HG02642 (cell line): ENCODE results near the gene HLA-DOA.

Source experiments
- ATAC-seq: cut with Tn5 transposase; IDR thresholded peaks from one replicate; pipeline ENCODE4 v1.9.1; 2021; ENCODE audit warnings: mild to moderate bottlenecking; ENCODE audit not compliant: unreplicated experiment, poor library complexity

The HLA-DOA gene

DNA sequence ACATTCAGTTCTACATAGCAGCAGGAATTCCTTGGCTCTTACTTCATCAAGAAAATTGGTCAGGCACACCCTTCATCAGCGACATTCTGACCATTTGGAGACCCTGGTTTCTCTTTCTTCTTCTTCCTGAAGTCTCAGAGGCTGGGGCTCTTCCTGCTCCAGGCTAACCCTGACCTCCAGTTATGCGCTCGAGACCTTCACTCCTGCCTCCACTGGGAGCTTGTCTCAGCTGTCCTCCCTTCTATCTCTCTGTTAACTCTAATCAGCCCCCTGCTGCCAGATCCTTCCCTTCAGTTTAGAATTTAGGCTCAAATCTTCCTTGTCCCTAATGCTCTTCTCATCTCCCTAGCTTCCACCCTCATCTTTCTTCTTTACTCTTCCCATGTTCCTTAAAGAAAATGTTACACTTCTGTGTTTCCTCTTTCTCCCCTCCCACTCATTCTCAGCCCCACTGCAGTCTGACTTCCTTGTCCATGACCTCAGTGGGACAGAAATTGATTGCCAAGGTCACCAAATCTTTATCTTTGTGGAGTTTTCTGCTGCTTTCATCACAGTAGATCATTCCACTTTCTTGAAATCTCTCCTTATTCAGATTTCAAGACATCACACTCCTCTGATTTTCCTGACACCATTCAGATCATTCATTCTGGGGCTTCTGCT, 8.4 kb upstream of the HLA-DOA start:
- no peak for ATAC-seq

DNA sequence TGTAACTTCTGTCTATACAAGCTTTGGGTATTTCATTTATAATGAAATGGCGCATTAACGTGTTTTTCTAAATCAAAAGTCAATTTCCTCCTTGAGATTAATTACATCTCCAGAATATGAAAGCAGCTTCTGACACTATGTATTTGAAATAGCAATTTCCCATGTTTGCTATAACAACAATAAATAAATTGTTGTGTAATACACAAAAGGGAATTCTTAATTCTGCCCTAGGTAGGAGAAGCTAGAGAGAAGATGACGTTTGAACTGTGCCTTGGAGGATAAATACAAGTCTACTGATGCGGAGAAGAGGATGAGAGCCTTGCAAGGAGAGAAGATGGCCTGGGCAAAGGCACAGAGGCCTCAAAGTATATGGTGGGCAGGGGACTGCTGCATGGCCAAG, 7.6 kb upstream of the HLA-DOA start:
- ATAC-seq, result no peak

DNA sequence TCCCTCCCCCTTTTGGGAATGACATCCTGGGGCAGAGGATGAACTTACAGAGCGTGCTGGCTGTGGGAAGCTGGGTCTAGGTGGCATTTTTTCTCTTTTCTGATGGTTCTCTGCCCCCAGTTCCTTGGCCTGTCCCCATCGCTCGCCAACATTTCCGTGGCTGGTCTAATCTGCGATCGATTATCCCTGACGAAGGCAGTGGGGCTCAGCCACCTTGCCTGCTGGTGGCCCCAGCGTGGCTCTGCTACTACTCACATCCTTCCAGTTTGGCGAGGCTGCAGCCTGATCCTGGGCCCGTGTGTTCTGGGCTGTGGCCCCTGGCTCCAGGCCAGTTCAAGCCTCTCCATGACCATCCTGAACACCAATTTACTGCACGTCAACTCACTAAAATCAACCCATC, 6.4 kb upstream of the HLA-DOA start:
- ATAC-seq, result no peak

DNA sequence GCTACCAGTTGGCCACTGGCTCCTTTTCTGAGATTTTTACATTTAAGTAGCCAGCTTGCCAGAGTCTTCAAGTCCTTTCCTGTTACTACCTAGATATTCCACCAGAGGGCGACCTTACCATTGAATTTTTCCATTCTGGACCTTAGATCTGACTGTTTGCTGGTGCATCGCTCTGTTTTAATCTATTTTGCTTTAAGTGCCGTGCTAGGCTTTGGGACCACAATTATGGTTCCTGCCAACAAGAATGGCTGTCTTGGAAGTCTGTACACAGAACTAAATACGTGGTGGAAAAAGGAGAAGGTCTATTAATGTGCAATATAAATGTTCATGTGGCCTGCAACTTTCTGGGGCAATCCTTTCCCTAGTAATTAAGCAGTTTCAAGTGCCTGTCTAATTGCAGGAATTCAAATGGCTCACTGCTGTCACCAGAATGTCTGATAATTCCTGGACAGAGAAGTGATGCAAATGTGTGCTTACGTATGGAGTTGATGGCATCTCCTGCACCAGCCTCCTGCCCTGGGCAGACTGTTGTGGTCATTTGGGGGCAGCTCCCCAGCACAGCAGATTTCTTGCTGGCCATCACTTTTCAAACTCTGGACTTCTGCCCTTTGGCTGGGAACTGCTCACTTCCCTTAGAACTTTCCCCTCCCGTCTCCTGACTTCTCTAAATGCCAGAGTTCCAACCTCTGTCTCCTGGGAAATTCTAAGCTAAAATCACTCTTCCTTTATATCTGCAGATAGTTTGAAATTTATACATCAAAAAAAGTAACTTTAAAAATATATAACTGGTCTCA, 5.6 kb upstream of the HLA-DOA start:
- no peak for ATAC-seq

DNA sequence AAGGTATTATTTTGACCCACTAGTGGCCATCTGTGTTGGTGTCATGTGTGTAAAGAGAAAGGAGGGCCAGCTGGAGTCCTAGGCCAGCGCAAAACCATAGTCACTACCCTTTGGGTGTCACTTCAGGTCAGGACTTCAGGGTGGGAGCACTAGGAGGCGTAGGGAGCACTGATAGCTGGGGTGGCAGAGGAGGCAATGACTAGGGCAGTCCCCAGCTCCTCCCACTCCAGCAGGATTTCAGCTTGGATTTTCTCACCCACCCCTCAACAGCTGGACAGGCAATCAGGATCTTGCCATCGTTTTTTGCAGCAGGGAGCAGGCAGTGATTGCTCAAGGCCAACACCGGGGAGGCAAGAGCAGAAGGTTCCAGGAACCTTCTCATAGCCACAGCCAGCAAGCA, 4.2 kb upstream of the HLA-DOA start:
- ATAC-seq, result no peak

DNA sequence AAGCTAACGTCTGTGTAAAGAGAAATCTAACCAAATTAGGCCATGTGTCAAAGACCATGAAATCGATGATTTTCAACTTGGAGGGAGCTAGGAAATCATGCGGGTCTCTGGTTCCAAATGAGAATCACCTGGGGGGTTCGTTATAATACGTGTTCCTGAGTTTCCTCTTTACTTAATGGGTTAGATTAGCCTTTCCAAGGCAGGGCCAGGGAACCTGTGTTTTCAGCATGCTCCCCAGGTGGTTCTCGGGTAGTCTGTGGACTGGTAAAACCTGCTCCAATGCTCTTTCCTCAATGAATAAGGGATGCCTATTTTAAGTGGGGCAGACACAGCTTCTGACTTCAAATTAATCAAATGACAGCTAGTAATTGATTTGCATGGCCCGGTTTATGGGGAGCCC, 965 bp upstream of the HLA-DOA start:
- no peak for ATAC-seq

DNA sequence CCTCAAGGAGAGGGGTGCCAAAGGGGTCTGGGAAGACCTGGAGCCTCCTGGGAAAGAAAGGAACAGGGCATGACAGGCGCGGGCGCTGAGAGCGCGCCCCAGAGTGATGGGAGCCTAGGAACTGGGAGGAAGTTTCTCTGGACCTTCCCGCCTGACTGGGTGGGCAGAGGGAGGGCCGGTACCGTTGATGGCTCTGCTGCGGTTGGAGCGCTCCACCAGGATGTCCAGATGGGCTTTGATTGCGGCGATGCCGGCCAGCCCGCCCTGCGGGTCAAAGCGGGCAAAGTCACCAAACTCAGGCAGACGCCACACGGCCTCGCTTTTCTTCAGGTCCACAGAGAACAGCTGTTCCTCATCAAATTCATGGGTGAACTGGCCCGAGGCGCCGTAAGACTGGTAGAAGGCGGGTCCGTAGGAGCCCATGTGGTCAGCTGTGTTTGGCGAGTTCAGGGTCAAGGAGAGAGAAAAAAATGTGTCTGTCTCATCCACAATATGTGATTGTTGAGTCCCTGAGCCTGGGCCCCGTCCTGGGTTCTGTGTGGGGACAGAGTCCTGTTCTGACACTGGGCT, 1.5 kb downstream of the HLA-DOA start:
- ATAC-seq, result no peak

DNA sequence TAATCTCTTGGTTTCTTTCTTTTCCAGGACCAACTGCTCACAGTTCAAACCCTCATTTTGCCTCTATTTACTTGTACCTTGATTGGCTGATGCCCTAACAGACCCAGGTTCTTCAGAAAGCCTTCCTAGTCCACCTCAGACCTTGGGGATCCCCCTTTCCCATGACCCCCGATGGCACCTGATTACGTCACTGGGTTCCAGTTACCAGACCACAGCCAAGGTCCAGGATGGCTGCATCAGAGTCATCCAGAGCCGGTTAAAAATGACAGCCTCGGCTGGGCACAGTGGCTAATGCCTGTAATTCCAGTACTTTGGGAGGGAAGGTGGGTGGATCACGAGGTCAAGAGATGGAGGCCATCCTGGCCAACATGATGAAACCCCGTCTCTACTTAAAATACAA, 4.5 kb downstream of the HLA-DOA start:
- no peak for ATAC-seq

DNA sequence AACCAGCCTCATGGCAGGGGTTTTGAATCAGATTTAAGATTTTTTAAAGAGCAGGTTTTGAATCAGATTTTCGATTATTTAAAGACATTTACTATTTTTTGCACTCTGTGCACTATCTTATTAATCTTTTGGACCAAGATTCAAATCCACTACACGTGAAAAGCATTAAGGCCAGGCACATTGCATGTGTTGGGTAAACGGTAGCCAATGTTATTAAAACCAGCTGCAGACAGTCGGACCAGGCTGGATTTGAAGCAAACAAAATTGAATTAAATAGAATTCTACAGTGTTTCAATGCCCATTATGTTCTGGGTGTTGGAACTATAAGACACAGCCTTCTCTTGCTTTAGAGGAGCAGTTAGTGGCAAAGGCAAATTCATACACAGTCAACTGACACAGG, 7.7 kb downstream of the HLA-DOA start:
- ATAC-seq, result no peak

DNA sequence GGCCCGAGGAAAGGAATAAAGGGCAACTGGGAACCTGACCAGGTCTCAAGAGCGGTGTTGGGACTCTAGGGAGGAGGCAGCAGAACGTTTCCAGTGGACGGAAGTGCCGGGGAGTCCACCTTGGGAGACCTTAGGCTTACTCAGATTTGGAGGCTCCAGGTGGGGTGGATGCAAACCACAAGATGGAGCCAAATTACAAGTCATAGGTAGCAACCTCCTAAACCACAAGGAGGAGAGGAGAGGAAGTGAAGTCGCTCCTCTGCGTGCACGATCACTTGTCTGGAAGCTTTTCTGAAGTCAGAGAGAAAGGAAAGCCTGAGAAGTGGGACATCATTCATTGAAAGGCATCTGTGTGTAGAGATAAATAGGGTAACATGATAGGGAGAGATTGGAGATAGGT, 9.3 kb downstream of the HLA-DOA start:
- no peak for ATAC-seq

DNA sequence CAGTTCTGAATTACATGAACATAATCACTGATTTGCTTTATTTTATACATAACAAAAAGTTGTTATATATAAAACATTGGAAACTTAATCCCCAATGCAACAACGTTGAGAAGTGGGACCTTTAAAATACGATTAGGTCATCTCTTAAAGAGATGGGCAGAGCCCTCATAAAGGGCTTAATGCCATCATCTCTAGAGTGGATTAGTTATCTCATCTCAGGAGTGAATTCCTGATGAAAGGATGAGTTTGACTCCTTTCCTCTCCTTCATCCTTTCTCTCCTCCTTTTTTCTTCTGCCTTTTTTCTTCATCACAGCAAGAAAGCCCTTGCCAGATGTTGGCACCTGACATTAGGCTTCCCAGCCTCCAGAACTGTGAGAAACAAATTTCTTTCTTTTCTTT, 13.9 kb downstream of the HLA-DOA start:
- no peak for ATAC-seq

DNA sequence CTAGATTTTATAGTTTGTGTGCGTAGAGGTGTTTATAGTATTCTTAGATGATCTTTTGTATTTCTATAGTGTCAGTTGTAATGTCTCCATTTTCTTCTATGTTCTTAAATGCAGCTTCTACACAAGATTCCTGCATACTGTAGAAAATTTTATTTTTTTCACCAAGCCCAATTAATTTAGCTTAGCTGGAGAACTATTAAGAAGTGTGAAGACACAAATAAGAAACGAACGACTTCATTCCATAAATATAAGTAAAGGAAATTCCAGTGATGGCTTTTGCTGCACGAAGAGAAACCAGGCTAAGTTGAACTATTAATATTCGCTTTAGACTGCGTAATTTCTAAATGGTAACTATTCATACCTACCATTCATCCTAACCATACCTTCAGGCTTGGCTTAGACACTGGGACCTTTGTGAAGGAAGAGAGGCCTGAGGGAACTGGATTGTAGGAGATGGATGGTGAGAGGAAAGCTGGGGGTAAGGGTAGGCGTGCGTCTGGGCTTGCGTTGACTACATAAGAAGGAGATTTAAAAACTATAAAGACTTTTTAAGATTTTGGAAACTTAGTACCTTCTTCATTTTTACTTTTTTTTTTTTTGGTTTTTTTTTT, 15.9 kb downstream of the HLA-DOA start:
- ATAC-seq, result no peak

DNA sequence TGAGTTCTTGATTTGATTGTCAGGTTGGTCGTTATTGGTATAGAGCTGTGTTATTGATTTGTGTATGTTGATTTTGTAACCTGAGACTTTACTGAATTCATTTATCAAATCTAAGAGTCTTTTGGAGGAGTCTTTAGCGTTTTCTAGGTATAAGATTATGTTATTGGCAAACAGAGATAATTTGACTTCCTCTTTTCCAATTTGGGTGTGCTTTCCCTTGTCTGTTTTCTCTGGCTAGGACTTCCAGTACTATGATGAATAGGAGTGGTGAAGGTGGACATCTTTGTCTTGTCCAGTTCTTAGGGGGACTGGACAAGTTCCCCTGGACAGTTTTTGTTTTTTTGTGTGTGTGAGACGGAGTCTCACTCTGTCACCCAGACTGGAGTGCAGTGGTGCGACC, 17.4 kb downstream of the HLA-DOA start:
- ATAC-seq, result no peak

DNA sequence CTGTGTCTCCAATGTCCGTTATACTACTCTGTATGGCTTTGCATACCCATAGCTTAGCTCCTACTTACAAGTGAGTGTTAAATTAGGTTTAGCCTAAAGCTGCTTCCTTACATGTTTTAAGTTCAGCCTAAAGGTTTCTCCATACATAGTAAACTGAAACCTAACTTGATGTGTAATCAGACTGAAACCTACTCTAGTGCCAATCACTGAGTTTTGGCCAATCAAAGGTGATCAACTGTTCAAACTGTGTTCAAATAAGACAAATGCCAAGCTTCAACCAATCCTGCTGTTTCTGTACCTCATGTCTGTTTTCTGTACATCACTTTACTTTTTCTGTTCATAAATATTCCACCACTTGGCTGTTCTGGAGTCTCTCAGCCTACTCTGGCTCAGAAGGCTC, 20.0 kb downstream of the HLA-DOA start:
- no peak for ATAC-seq

DNA sequence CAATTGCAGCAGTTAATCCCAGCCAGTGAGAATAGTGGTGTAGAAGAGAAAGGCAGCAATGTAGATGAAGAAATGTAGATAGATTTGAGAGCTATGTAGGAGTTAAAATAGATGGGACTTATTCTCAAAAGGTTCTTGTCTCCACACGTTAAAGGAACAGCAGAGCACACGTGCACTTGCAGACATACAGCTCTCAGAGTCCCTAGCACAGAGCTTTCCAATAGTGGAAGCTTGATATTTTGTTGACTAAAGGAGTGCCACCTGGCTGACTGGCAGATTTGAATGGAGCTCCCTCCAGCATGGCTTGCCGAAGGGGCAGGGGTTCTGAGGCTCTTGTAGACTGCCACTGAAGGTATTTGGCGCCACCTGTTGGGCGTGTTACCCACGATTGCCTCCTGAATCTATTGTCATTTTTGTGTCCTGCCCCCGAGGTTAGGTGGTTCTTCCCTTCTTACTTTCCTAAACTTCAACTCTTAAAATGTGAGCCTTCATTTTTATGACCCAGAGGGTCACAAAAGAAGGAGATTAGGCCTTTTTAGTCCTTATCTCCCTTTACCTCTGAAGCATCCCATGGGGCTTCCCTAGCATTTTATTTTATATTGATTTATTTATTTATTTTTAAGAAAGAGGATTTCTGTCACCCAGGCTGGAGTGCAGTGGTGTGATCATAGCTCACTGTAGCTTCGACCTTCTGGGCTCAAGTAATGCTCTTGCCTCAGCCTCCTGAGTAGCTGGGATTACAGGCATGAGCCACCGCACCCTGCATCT, 24.6 kb downstream of the HLA-DOA start:
- ATAC-seq, result peak; percentile 62

DNA sequence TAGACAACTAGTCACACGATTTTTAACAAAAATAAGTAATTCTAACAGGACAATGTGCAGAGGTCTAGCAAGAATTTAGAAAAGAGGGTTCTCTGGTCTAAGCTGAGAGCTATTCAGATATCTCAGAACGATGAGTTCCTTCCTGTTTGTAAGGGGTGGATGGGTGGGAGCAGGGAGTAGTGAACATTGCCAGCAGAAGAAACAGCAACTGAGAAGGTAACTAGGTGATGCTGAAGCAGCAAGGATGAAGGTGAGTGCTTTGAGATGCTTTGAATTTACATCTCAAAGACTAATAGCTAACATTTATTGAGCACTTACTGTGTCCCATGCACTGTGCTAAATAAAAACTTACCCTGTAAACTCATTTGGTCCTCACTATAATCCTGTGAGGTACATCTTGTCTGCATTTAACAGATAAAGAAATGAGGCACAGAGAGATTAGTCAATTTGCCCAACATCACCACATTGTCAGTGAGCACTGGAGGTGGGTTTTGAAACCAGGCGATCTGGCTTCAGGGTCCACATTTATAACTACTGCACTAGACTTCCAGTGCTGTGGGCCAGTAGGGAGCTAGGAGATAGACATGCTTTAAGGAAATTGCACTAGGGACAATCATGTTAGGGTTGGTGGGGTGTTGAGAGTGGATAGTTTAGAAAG, 25.3 kb downstream of the HLA-DOA start:
- ATAC-seq, result peak; percentile 17

DNA sequence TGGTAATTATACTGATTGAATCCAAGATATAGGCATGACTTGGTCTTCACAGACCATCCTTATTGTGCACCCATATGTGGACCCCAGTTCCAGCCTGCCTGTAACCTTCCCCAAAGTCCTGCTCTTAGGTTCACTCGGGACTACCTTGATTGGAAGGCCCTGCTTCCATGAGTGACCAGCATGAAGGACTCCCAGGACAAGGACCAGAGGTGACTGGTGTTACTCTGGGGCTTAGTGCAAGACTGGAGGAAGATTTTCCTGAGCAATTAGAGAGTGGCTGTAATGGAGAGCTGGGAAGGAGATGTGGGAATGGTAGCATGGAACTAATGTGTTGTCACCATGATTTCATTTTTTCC, 25.9 kb downstream of the HLA-DOA start:
- ATAC-seq, result no peak

DNA sequence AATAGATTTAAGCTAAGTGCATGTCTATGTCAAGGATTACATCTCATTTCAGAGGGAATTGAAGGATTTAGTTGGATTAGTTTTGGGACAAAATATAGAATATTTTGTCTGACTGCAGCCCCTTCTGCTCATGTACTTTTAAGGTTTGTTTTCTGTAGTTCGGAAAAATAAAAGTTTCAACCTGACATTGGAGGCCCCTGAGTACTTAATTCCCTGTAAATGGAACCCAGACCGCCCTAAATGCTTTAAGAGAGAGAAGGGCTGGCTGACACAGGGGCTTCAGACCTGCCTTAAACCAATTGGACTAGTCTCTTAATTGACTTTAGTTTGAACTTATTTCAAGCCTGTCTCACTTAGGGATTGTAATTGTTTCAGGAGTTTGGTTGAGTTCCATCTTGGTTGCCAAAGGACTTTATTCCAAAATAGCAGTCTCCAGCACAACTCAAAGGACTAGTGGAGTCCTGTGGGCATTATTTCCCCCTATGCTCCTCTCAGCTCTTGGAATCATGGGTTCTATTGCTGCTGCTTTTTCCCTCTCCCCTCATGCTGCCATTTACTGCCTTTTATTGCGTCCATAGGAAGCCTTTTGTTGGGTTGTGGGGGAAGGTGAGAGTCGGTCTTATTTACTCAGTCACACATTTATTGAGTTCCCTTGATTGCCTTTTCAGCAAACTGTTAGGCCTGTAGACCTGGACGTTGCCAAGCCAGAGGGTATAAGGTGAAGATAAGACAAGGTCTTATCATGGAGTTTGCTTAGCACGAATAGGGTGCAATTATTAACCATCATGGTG, 26.5 kb downstream of the HLA-DOA start:
- no peak for ATAC-seq

DNA sequence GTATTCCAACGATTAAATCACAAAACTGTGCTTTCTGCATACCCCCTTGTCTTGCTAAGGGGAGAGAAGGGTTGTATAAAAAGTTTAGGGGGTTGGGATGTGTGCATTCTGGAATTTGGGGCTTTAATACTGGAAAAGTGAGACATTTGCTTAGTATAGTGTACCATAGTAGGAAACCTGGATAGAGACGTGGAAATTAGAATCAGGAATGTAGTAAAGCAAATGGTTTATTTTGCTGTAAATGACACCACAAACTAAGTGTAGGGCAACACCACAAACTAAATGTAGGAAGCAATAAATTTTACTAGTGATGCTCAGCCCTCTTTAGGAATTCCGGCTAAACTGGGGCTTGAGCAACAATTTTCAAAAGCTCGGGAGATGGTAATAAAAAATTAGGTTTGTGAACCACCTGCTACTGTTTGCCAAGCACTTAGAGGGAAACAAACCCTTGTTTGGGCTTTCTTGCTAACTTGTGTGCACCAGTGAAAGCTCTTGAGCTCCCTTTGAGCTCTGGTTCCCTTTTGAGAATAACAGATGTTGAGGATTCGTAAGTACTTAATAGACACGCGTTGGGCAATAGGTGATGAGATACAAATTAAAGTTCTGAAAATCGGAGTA, 27.2 kb downstream of the HLA-DOA start:
- ATAC-seq, result no peak
